DOHH2 (cell line): ENCODE results near the gene ABCA2.

ENCODE experiments used
- EZH2phosphoT487 ChIP-seq: fragments of 200-600 bp; sonication (generic); IDR thresholded peaks from 2 replicates; pipeline ENCODE4 v1.6.1; 2017; ENCODE audit warnings: borderline replicate concordance, mild to moderate bottlenecking, antibody characterized with exemption, low read length, moderate library complexity, mixed read lengths
- TF ChIP-seq, protein P1 (sequence below): fragments of 200-600 bp; sonication (generic); IDR thresholded peaks from one replicate; pipeline ENCODE4 v1.5.1; 2014; ENCODE audit warnings: antibody characterized with exemption, mild to moderate bottlenecking, low read depth, low read length; ENCODE audit not compliant: poor library complexity, severe bottlenecking

DNA sequence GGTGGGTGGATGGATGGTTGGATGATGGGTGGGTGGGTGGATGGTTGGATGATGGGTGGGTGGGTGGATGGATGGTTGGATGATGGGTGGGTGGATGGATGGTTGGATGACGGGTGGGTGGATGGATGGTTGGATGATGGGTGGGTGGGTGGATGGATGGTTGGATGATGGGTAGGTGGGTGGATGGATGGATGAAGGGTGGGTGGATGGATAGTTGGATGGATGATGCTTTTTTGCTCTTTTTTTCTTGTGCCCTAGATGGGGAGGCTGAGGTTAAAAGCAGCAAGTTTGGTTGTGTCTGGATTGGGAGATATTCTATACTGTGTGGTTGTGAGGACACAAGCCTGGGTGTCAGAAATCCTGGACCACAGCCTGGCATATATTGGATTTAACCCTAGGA is 70.6 kb downstream of the ABCA2 start:
- TF ChIP-seq, protein P1, sequence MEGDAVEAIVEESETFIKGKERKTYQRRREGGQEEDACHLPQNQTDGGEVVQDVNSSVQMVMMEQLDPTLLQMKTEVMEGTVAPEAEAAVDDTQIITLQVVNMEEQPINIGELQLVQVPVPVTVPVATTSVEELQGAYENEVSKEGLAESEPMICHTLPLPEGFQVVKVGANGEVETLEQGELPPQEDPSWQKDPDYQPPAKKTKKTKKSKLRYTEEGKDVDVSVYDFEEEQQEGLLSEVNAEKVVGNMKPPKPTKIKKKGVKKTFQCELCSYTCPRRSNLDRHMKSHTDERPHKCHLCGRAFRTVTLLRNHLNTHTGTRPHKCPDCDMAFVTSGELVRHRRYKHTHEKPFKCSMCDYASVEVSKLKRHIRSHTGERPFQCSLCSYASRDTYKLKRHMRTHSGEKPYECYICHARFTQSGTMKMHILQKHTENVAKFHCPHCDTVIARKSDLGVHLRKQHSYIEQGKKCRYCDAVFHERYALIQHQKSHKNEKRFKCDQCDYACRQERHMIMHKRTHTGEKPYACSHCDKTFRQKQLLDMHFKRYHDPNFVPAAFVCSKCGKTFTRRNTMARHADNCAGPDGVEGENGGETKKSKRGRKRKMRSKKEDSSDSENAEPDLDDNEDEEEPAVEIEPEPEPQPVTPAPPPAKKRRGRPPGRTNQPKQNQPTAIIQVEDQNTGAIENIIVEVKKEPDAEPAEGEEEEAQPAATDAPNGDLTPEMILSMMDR: no peak
- TF ChIP-seq EZH2phosphoT487: no peak
